B cell (primary cell): ENCODE data around the gene CCDC190.

Source experiments
- CTCF ChIP-seq: fragments of 200-600 bp; IDR thresholded peaks from one replicate; pipeline ENCODE4 v1.8.0; 2022; ENCODE audit warnings: antibody characterized with exemption, mild to moderate bottlenecking
- EZH2 ChIP-seq: IDR thresholded peaks from 2 replicates; pipeline ENCODE4 v1.6.1; 2012; ENCODE audit warnings: borderline replicate concordance, low read depth, mild to moderate bottlenecking, moderate library complexity, low read length; ENCODE audit not compliant: insufficient read depth, poor library complexity, severe bottlenecking

- TF ChIP-seq CTCF, result no peak
- TF ChIP-seq EZH2, result no peak
Observed at GRCh38 chr1:162877412-162877811, 16.4 kb upstream of the CCDC190 start.
